HUES48 (cell line): ENCODE results near the gene MUC20.
"Not testable (repeated sequence)": the region's sequence is repeated elsewhere in the genome, so short reads cannot be mapped to it uniquely, and the experiment has no call there.

Experiments used
- H3K27ac ChIP-seq: one replicate; pipeline ENCODE4 v1.7.0; 2013; ENCODE audit warnings: low read depth, low read length, inconsistent platforms
- H3K27me3 ChIP-seq: 2 replicates; pipeline ENCODE4 v1.6.1; 2013; ENCODE audit warnings: mild to moderate bottlenecking, low read length; ENCODE audit not compliant: control insufficient read depth, insufficient read depth
- H3K36me3 ChIP-seq: 2 replicates; pipeline ENCODE4 v1.6.1; 2013; ENCODE audit warnings: low read length; ENCODE audit not compliant: control insufficient read depth, insufficient read depth
- H3K4me1 ChIP-seq: 2 replicates; pipeline ENCODE4 v1.6.1; 2013; ENCODE audit warnings: mild to moderate bottlenecking, low read length; ENCODE audit not compliant: control insufficient read depth, insufficient read depth
- H3K4me3 ChIP-seq: 2 replicates; pipeline ENCODE4 v1.5.1; 2013; ENCODE audit warnings: mild to moderate bottlenecking, low read depth, low read length
- H3K9ac ChIP-seq: 2 replicates; pipeline ENCODE4 v1.6.1; 2013; ENCODE audit warnings: mild to moderate bottlenecking, low read depth, low read length, moderate library complexity
- H3K9me3 ChIP-seq: 2 replicates; pipeline ENCODE4 v1.6.1; 2013; ENCODE audit warnings: low read length; ENCODE audit not compliant: control insufficient read depth, insufficient read depth

MUC20 gene

DNA sequence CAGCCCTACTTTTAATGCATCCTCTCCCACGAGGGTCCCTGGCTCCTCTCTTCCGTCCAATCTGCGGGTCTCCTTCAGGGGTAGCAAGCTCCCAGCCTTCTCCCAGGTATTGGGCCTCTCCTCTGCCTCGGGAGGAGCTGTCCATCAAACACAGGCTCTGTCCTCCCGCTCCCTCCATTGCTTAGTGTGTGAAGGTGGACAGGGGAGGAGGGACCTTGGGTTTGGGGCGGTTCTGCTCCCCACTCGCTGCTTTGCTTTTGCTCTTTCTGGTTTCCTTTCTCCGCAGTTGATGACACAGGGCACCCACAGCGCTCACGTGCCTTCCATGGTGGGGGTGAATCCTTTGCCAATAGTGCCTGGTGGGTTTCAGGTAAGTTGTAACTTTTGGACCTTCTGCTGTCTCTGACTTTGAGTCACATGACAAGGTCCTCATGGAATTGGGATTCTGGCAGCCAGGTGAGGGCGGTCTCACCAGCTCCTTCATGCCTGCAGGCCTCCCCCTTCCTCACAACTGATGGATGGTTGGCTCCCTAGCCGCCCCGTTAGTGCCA, 18.9 kb downstream of the MUC20 start:
- no peaks in the 10 kb centered on the region for H3K27me3 ChIP-seq
- no peaks in the 10 kb centered on the region for H3K4me1 ChIP-seq
- H3K27ac ChIP-seq = no peak overlapping the region
- H3K9me3 ChIP-seq = no peaks in the 10 kb centered on the region
- H3K36me3 ChIP-seq = no peaks in the 10 kb centered on the region
- no peak overlapping the region for H3K4me3 ChIP-seq
- H3K9ac ChIP-seq = no peak overlapping the region

DNA sequence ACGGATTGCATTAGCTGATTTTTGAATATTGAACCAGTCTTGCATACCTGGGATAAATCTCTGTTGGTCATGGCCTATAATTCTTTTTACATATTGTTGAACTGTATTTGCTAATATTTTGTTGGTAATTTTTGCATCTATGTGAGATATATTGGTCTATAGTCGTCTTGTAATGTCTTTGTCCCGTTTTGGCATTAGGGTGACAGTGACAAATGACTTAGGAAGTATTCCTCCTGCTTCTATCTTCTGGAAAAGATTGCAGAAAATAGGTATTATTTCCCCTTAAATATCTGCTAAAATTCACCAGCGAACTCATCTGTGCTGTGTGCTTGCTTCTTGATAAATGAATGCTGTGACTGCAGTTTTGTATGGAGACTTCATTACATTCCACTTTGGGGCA, 23.7 kb downstream of the MUC20 start:
- Histone ChIP-seq H3K4me3 (no peak overlapping the region), H3K4me1 (no peaks in the 10 kb centered on the region), H3K9me3 (no peaks in the 10 kb centered on the region), H3K27me3 (peaks cover 10% of the 10 kb centered on the region), H3K27ac (no peak overlapping the region), H3K9ac (no peak overlapping the region), H3K36me3 (no peaks in the 10 kb centered on the region)

DNA sequence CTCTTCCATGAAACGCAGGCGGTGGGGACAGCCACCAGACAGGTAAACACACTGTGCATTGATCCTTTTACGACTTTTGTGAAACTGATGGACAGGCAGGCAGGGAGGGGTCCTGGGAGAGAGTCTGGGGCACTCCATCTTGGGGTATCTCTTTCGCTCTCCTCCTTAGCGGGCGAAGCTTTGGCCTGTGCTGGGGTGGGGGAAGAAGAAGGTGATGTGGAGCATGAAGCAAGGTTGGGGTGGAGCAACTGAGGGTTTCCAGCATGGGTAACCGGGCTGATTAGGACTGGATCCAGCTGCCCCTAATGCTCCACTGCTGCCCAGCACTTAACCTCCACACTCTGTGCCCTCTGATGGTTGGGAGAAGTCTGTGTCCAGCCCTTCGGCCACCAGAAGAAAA, 25.6 kb downstream of the MUC20 start:
- peaks cover 10% of the 10 kb centered on the region for H3K27me3 ChIP-seq
- no peak overlapping the region for H3K27ac ChIP-seq
- H3K9me3 ChIP-seq = no peaks in the 10 kb centered on the region

DNA sequence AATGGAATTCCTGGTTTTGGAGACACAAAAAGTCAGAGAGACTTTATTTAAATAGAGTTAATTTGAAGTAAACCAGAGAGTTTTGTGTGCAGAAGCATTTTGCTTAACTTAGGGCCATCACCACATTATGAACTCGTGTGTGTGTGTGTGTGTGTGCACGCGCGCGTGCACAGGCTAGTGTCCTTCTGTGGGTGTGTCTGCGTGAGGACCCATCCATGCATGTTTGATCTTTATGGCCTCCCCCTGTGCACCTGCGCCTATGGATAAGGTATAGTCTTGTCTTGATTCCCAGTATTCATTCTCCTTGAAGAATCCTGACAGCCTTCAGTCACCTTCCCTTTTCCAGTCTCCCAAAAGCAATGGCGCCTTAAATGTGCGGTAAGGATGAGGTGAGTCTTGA, 26.0 kb downstream of the MUC20 start:
- H3K4me1 ChIP-seq = no peaks in the 10 kb centered on the region
- H3K27me3 ChIP-seq = peaks cover 10% of the 10 kb centered on the region
- H3K27ac ChIP-seq = no peak overlapping the region
- no peak overlapping the region for H3K4me3 ChIP-seq
- H3K9ac ChIP-seq = no peak overlapping the region
- no peaks in the 10 kb centered on the region for H3K36me3 ChIP-seq
- H3K9me3 ChIP-seq = no peaks in the 10 kb centered on the region

More for the DNA sequence above, 25.6 kb downstream of the MUC20 start:
- H3K9ac ChIP-seq = no peak overlapping the region
- no peaks in the 10 kb centered on the region for H3K36me3 ChIP-seq
- H3K4me3 ChIP-seq = no peak overlapping the region
- no peaks in the 10 kb centered on the region for H3K4me1 ChIP-seq

DNA sequence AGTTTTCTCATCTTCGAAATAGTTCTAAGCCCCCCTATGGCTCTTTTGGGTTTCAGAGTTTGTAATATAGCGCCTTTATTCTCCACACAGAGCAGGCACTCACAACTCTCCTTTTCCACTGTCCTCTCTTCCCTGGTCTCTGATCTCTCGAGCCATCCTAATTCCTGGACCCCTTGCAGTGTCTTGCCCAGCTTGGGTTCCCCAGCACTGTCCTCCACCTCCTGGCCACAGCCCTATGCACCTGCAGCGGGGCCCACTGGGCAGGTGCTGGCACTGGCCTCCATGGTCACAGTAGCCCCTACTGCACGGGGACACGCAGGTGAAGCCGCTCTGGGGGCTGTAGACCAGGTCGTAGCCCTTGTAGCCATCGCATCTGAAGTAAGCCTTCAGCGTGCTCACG, 27.9 kb downstream of the MUC20 start:
- H3K27ac ChIP-seq = no peak overlapping the region
- H3K9me3 ChIP-seq = no peaks in the 10 kb centered on the region
- H3K4me3 ChIP-seq = no peak overlapping the region
- H3K27me3 ChIP-seq = peaks cover 10% of the 10 kb centered on the region
- no peaks in the 10 kb centered on the region for H3K4me1 ChIP-seq
- no peaks in the 10 kb centered on the region for H3K36me3 ChIP-seq
- no peak overlapping the region for H3K9ac ChIP-seq

DNA sequence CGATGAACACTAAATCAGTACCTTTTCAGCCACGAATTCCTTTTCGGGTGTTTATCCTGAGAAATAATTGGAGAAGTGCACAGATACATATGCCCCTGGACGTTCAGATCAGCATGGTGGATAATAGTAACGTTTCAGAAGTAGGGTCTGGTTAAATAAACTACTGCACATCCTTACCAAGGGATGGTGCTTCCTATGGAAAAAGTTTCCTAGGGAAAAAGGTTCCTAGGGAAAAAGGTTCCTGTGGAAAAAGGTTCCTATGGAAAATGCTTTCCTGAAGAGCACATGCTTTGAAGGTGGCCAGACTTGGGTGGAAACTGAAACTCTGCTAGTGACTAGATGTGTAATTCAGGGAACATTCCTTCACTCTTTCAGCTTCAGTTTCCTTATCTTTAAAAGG, 28.3 kb downstream of the MUC20 start:
- not testable (repeated sequence) for H3K9ac ChIP-seq, H3K27me3 ChIP-seq, H3K27ac ChIP-seq, H3K36me3 ChIP-seq, H3K4me3 ChIP-seq, H3K9me3 ChIP-seq, H3K4me1 ChIP-seq

DNA sequence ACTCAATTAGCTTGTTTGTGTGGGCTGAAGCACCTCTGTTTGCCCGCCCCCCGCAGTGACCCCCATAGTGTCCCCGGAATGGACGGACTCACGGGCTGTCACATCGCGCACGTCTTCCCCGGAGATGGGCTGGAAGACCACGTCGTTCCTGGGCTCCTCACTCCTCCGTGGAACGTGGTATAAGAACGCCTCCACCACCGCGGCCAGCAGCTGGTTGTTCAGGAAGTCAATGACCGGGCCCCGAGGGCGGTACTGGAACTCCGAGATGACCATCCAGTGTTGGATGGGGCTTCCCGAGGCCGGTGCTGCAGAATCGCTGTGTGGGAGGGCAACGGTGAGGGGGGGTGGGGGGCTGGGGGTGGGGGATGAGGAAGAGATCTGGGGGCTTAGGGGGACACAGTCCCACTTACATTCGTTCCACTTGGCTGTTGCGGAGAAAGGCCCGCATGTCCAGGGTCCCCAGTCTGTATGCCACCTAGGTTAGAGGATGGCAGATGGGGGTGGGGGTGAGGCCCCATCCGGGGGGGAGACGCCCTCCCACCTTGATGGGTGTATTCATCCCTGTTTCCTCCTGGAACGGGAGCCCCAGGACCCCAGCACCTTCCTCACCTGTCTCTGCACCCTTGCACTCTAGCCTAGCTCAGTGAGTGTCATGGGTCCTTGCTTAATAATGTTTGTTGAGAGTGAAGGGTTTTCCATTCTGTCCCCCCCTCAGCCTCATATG, 30.2 kb downstream of the MUC20 start:
- Histone ChIP-seq H3K27me3 (peaks cover 10% of the 10 kb centered on the region), H3K36me3 (no peaks in the 10 kb centered on the region), H3K4me1 (no peaks in the 10 kb centered on the region; the same call in 1 of the 2 replicates), H3K9ac (no peak overlapping the region), H3K4me3 (no peak overlapping the region), H3K27ac (no peak overlapping the region), H3K9me3 (no peaks in the 10 kb centered on the region)

DNA sequence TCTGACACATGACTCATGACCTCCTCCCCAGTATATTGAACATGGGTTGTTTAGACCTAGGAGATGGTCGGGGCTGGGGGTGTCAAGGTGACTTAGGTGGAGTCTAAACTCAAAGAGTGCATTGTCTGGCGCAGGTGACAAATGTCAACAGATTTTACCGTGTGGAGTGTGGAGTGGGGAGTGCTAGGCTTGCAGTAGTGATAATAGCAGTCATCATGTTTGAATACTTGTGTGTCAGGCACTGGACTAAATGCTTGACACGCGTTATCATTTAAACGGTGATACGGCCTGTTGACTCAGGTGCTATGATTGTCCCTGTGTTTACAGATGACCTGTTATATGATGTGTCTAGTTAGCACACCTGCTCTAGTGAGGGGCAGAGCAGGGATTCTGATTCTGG, 30.8 kb downstream of the MUC20 start:
- H3K36me3 ChIP-seq = no peaks in the 10 kb centered on the region

DNA sequence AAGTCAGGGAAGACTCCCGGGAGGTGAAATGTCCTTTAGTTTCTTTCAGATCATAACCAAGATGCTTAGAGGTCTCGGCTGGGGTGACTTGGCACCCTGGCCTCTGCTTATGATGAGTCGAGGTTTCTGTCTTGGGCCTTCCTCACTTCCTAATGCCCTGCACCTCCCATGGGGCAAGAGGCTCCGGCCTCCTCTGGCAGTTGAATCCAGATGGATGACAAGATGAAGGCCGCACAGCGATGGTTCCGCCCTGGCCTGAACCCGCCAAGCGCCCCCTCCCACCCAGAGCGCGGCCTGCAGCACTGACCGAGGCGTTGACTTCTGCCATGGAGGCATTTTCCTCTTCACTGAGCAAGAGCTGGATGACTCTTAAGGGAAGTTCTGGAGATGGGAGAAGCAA, 31.3 kb downstream of the MUC20 start:
- H3K27me3 ChIP-seq = peaks cover 5% of the 10 kb centered on the region
- H3K4me3 ChIP-seq = no peak overlapping the region
- peaks cover 2% of the 10 kb centered on the region; the same call in 1 of the 2 replicates for H3K4me1 ChIP-seq
- no peak overlapping the region for H3K9ac ChIP-seq
- no peaks in the 10 kb centered on the region for H3K9me3 ChIP-seq
- H3K27ac ChIP-seq = no peak overlapping the region
- no peaks in the 10 kb centered on the region for H3K36me3 ChIP-seq

More for the DNA sequence above, 30.8 kb downstream of the MUC20 start:
- H3K4me3 ChIP-seq = no peak overlapping the region
- no peaks in the 10 kb centered on the region; the same call in 1 of the 2 replicates for H3K4me1 ChIP-seq
- H3K27ac ChIP-seq = no peak overlapping the region
- H3K9me3 ChIP-seq = no peaks in the 10 kb centered on the region
- peaks cover 10% of the 10 kb centered on the region for H3K27me3 ChIP-seq
- no peak overlapping the region for H3K9ac ChIP-seq

DNA sequence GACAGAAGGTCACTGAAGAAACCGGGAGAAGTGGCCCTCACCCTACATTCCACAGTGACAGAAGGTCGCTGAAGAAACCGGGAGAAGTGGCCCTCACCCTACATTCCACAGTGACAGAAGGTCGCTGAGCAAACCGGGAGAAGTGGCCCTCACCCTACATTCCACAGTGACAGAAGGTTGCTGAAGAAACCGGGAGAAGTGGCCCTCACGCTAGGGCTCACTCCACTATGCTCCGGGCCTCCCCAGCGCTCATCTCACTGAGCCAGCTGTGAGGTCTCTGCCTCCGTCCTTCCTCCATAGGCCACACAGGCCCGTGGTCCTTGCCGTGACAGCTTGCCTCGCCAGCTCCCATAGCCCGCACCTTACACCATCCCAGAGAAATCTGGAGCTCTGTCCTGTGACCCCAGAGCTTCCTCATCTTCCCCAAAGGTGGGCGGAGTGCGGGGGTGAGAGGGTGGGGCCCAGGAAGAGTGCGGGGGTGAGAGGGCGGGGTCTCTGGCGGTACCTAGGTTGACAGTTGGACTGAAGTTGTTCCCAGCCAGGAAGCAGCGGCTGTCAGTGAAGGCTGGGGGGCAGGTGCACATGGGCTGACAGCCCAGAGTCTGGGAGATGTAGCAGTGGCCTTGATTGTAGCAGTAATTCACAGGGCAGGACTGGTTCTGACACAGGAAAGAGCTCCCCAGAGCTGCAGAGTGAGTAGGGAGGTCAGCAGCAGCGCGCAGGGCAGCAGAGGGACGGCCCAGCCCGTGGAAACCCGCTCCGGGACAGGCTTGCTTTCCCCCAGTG, 32.0 kb downstream of the MUC20 start:
- no peak overlapping the region for H3K27ac ChIP-seq
- no peak overlapping the region for H3K9ac ChIP-seq
- no peaks in the 10 kb centered on the region; the same call in 1 of the 2 replicates for H3K27me3 ChIP-seq
- H3K36me3 ChIP-seq = no peaks in the 10 kb centered on the region
- peaks cover 3% of the 10 kb centered on the region; the same call in 1 of the 2 replicates for H3K4me1 ChIP-seq
- H3K4me3 ChIP-seq = no peak overlapping the region
- no peaks in the 10 kb centered on the region for H3K9me3 ChIP-seq

DNA sequence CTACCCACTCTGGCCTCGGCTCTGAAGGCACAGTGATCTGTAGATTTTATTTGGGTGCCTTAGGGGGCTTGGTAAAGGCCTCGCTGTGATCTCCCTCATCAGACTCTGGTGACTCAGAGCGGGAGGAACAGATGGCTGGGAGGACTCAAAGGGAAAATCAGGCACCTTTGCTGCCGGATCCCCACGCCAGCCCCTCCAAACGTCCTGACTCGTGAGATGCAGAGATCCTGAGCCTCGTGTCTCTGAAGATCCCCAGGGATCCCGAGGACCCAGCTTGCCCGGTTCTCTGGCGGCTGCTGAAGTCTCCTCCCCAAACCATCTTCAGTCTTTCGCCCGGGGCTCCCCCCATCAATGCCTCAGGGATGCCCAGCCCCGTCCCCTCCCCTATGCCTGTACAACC, 32.8 kb downstream of the MUC20 start:
- Histone ChIP-seq H3K27me3 (no peaks in the 10 kb centered on the region; the same call in 1 of the 2 replicates), H3K4me3 (no peak overlapping the region), H3K9ac (no peak overlapping the region)

More for the DNA sequence above, 32.8 kb downstream of the MUC20 start:
- Histone ChIP-seq H3K4me1 (peaks cover 3% of the 10 kb centered on the region; the same call in 1 of the 2 replicates), H3K36me3 (no peaks in the 10 kb centered on the region), H3K9me3 (no peaks in the 10 kb centered on the region), H3K27ac (no peak overlapping the region)
